ENCODE results near the gene MEAK7.

The MEAK7 gene

GRCh38 chr16:84486551-84487235, 17.8 kb downstream of the MEAK7 start:
- DNase-seq, result no peak

DNA sequence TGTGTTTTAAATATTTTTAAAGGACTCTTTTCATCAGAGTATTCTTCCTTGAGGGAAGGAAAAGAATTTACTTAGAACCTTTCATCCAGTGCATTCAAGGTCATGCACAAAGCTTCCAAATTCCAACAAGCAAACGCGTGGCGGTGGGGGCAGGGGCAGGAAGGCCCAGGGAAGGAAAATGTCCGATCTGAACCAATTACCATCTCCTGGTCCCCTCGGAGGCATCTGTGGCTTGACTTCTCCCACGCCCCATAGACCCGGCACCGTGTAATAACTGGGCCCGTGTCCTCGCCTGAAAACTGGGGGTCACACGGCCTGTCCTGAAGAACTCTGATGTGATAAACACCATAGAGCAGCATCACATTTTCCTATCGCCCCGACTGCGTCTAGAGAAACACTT, 18.3 kb downstream of the MEAK7 start:
- DNase-seq, result no peak

DNA sequence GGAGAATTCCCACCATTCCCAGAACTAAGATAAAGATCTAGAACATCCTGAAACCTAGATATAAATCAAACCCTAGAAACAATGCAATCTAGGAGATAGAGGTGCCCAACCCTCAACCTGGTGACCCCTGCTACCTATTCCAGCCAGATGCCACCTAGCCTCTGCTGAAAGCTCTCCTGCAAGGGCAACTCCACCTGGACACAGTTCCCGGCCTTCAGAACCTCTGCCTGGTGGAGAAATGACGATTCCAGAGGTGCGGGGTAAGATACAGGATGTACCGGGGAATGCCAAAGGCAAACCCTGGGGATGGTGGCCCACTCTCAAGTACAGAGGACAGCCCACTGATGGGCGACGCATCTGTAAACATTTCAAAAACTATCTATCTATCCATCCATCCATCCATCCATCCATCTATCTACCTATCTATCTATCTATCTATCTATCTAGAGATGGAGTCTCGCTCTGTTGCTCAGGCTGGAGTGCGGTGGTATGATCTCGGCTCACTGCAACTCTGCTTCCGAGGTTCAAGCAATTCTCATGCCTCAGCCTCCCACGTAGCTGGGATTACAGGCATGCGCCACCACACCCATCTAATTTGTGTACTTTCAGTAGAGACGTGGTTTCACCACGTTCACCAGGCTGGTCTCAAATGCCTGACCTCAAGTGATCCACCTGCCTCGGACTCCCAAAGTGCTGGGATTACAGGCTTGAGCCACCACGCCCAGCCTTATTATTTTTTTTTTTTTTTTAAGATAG, 19.0 kb downstream of the MEAK7 start:
- peak; percentile 38 for DNase-seq

DNA sequence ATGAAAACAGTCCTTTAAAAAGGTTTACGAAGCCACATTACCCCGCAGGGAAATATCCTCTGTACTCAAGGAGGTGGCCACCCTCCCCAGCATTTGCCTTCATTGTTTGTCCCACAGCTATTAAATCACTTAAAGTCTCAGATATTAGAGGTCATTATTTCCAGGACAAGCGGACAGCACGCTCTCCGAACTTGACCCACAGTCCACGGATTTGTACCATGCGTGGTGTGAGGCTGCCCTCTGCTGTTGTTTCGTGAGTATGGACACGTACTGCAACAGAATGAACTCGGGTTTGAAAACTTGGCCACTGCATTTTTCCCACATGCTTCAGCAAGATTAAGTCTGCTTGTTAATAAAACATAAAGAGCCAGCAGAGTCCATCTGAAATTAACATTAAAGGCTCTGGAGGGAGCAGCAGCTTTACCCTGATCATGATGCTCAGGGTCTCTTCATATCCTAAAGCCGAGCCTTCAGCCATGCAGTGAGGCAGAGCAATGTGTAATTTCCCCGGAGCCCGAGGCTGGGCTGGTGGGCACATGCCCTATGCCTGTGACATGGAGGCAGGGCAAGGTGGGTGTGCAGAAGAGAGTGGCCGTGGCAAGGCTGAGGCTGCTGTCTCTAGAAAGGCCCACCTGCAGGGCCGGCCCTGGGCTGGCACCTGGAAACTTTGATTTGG, 19.7 kb downstream of the MEAK7 start:
- peak; percentile 78 for DNase-seq

DNA sequence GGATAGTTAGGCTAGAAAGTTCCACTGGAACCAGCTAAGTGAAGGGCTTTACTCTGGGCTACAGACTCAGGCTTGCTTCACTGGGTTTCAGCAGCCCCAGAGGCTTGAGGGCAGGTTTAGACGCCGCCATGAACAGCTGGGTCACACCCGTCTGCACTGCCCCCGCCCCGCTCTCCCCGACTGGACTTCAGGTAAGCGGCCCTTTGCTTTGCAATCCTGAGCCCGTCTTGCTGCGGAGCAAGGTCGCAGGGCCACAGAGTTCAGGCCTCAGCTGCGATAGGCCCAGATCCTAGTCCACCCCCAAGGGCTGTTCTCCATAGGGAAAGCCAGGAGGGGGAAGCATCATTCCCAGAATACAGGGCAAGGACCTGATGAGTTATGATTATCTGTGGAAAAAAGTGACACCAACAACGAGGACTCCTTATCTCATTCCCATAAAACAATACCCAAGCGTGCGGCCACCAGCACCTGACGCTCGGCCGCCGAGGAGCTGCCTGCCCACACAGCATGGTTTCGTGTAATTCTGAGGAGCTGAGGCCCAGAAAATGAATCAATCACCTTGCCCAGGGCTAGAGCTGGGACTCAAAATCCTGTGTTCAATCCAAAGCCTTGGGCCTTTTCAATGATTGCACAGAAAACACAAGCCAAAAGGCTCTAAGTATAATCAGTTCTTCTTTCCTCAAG, 20.4 kb downstream of the MEAK7 start:
- peak; percentile 50 for DNase-seq

GRCh38 chr16:84482951-84483881, 21.2 kb downstream of the MEAK7 start:
- DNase-seq, result no peak

GRCh38 chr16:84482001-84482891, 22.2 kb downstream of the MEAK7 start:
- peak; percentile 47 for DNase-seq

DNA sequence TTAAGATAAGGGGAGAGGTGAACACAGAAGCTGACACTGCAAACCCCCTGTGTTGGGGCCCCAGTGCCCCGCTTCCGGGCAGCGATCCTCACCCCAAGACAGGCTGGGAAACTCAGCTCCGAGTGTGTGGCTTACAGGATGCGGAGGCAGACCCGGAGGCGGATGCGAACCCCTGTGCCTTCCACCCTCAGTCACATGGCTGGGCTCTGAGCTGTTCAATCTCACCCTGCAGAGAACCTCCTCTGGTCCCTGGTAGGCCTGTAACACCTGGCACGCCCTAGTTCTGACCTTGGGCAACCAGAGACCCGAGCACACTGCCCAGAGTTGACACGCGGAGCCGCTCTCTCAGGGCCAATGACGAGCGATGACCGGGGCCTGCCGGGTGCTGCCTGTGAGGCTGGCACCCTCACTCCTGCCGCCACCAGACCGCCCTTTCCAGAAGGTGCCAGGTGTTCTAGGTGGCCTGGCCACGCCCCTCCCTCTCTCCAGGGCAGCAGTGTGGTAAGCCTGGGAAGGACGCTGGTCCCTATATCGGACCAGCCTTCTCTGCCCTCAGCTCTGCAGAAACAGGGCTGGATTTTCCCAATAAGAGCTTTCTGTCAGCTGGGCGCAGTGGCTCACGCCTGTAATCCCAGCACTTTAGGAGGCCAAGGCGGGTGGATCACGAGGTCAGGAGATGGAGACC, 23.3 kb downstream of the MEAK7 start:
- peak; percentile 46 for DNase-seq

DNA sequence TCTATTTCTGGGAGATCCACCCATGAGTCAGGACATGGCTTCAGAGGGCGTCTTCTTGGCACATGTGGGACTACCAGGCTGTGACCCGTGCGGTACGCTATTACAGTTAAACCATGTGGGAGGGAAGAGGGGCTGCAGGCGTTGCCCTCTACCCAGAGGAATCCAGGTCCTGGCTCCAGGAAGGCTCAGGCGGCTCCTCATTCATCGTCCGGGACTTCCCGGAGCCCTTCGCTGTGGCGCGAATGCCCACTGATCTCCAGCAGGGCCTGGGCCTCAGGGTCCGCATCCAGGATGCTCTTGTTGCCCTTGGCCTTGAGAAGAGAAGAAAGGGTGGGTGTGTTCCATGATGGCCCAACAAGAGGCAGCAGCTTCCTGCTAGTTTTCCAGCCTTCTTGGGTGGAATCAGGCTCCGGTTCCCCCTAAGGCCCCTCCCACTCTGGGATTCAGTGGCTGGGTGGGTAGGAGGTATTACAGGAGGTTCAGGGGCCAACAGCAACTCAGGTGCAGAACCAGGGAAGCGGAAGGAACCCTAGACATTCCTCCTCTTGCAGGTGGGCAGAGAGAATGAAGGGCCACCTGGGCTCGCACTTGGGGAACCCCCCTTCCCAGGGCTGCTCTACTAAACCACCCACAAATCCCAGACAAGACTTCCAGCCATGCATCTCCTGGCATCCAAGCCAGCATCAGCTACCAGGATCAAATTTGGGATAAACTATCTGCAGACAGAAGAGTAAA, 24.6 kb downstream of the MEAK7 start:
- peak; percentile 35 for DNase-seq

GRCh38 chr16:84478172-84478947, 26.1 kb downstream of the MEAK7 start:
- peak; percentile 94 for DNase-seq

DNA sequence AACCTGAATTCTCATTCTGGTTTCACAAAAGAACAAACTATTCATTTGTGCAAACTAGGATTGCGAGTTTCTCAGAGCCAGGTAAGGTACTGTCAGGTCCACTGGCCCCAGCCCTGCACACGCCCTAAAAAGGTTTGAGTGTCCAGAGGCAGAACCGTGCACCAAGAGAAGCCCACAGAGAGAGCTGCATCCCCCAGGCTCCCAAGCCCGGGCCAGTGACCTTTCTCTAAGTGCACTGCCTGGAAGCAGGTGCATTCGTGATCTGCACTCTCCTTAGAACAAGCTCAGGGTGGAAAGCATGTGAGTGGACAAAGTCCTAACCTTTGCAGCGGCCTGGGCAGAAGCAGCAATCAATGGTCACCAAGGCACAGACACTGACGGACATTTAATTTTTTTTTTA, 26.8 kb downstream of the MEAK7 start:
- DNase-seq, result peak; percentile 50

GRCh38 chr16:84476401-84476800, 28.1 kb downstream of the MEAK7 start:
- DNase-seq, result no peak

DNA sequence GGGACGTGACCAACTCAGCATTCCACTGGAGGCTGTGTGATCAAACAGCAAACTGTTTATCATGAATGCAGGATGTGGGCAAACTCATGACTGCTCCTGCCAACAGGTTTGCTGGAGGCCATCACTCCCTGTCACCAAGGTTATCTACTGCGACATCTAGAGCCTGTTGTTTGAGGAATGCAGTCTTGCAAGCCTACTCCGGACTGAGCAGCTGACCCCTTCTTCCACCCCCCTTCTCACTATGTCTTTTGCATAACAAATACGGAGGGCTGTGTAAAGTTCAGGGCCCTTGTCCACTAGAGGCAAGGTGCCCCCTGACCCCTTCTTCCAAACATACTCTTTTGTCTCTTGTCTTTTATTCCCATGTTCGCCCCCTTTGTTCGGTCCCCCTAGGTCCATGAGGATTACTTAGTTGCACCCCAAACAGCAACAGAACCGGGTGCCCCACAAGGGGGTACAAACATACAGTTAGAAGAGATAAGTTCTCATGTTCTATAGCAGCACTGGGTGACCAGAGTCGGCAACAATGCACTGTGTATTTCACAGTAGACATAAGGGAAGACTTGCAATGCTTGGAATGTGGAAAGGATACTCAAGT, 28.7 kb downstream of the MEAK7 start:
- DNase-seq, result peak; percentile 93

DNA sequence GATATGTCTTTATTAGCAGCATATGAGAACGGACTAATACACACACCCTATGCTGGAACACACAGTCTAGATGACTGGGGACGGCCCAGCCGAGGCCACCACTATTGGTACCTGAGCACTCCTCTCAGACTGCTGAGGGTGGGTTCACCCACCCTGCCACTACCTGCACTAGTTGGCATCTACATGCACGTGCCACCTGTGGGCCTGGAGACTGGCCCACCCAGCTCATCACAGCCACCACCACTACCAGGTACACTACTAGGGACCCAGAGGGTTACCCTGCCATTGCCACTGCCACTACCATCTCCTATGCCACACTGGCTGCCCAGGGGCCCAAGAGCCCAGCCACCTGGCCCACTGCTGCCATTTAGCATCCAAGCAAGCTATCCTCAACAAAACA, 32.5 kb downstream of the MEAK7 start:
- DNase-seq, result no peak

DNA sequence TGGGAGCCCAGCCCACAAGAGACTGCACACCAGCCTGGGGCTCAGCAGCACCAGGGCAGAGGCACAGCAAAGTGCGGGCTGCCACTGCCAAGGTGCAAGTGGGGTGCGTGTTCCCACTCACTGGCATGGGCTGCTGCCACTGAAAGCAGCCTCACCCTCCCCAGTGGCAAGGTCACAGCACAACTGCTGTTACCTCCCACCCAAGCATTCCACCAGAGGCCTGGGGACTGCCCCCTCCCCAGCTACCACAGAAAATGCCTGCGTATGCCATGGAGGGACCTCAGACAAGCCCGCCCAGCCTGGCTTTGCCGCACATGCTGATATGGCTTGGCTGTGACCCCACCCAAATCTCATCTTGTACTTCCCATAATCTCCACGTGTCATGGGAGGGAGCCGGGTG, 33.1 kb downstream of the MEAK7 start:
- peak; percentile 35 for DNase-seq

DNA sequence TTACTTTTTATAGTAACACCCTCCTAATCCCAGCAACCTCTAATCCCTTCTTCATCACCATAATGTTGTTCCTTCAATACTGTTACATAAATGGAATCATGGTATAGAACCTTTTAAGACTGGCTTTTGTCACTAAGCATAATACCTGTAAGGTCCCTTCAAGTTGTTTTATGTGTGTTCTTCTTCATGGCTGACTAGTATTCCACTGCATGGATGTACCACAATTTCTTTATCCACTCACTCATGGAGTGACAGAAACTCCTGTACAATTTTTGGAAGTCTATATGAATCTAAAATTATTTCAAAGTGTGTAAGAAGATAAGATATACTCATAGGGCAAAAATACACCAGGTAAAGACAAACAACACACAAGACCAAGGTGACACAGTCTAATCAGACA, 36.8 kb downstream of the MEAK7 start:
- no peak for DNase-seq

DNA sequence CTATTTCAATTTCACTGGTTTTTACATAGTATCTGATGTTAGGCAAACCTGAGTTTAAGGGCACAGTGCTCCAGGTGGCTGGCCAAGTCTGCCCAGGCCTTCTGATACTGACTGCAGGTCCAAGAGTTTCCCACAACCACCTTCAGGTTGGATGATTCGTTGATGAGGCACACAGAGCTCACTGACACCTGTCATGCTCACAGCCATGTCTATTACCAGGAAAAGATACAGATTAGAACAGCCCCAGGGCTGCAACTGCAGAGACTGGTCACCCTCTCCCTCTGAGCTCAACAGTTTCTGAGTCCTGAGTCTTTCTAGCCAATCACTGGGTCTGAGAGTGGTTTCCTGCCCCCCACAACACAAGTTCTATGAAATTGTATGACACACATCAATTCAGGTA, 37.2 kb downstream of the MEAK7 start:
- DNase-seq, result peak; percentile 54

DNA sequence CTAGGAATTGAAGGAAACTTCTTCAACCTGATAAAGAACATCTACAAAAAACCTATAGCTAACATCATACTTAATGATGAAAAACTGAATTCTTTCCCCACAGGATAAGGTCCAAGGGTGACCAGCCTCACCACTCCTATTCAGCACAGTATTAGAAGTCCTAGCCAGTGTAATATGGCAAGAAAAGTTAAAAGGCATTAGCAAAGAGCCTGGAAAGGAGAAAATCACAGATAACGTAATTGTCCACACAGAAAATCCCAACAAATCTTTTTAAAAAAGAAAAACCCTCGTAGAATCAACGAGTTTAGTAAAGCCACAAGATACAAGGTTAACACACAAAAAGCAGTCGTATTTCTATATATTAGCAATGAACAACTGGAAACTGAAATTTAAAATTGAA, 37.8 kb downstream of the MEAK7 start:
- DNase-seq, result no peak

- peak; percentile 40 for DNase-seq
Measured at GRCh38 chr16:84465154-84465553, 39.3 kb downstream of the MEAK7 start.

Measured in islet precursor cell (in vitro differentiated cells).